ENCODE data around the gene ABCG1. TPM values are rescaled to one million over a fixed set of nuclear protein-coding genes. Genes with fewer than 3 reads are reported as not detected.

ABCG1 gene
- total RNA-seq, 4 donors from 2014 or later: 33.0 to 68.5 (median 40.8) TPM

GRCh38 chr21:42237577-42237976 lies 18.6 kb downstream of the ABCG1 start:
- peak overlapping the region in 1 of 4 donors; percentile 50 for H3K27ac ChIP-seq
- H3K27me3 ChIP-seq: no peaks in the 10 kb centered on the region

DNA sequence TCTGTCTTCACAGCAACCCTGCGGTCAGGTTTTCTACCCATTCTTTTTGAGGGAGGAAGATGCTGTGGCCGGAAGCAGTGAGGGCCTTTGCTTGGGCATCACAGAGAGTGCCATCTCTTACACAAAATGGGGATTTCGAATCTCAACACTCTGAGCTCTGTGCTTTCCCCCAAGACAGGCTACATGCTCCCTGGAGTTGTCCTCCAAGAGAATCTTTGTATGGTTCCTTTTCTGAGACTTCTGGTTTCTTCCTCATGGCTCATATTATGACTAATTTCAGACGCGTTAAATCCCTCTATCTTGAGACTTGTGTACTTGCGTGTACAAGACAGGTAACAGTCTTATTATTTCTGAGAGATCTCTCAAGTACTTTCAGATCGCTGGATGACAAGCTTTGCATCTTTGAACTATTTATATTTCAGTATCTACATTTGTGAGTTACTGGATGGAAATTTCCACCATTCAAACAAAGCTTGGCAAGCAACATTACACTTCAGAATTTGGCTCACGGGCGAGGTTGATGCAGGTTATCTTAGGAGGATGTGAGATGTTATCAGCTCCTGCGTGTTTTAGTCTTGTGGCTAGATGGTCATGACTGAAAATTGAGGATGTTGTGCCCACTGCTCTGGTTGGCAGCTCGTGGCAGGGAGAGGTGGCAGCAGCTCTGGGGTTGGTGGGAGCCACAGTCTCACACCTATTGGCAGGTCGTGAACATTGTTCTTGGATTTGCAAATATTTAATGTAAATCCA lies 19.4 kb downstream of the ABCG1 start:
- H3K27ac ChIP-seq: peak overlapping the region in 1 of 4 donors; percentile 50

More at GRCh38 chr21:42237577-42237976, 18.6 kb downstream of the ABCG1 start:
- Histone ChIP-seq H3K9me3 (no peaks in the 10 kb centered on the region), H3K4me1 (peaks cover 15 to 52% (median 36%) of the 10 kb centered on the region in 4 donors), H3K4me3 (no peak overlapping the region), H3K36me3 (no peaks in the 10 kb centered on the region)
- TF ChIP-seq CTCF (IDR thresholded peaks at IDR 0.05) (no peak), POLR2A (IDR thresholded peaks at IDR 0.05) (no peak)
- DNase-seq: no peak

DNA sequence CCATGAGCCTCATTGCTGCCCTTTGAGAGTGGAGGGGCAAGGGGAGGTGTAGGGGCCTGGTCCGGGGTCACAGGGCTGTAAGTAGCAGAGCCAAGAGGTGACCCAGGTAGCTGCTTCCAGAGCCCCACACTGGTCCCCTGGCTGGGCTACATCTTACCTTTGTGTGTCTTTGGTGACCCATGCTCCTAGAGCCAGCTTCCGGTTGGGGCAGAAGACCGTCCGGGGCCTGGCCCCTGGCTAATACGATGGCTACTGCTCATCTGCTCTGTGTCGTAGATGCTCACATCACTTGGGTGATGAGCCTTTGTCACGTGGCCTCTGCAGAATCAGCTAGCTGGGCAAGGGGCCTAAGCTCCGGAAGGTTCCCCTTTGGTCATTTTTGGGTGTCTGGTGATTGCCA lies 20.6 kb downstream of the ABCG1 start:
- Histone ChIP-seq H3K9me3 (no peaks in the 10 kb centered on the region), H3K27me3 (no peaks in the 10 kb centered on the region), H3K4me3 (no peak overlapping the region), H3K4me1 (peaks cover 0 to 33% (median 20%) of the 10 kb centered on the region in 4 donors), H3K36me3 (no peaks in the 10 kb centered on the region), H3K27ac (no peak overlapping the region)
- no peak for DNase-seq
- no peak for TF ChIP-seq POLR2A (IDR thresholded peaks at IDR 0.05)
- no peak for TF ChIP-seq CTCF (IDR thresholded peaks at IDR 0.05)

More for the DNA sequence above, 19.4 kb downstream of the ABCG1 start:
- no peaks in the 10 kb centered on the region for H3K36me3 ChIP-seq
- H3K4me3 ChIP-seq: no peak overlapping the region
- no peak for TF ChIP-seq POLR2A (IDR thresholded peaks at IDR 0.05)
- TF ChIP-seq CTCF (IDR thresholded peaks at IDR 0.05): no peak
- no peaks in the 10 kb centered on the region for H3K9me3 ChIP-seq
- no peaks in the 10 kb centered on the region for H3K27me3 ChIP-seq
- DNase-seq: peak in 1 of 3 donors; percentile 50
- peaks cover 11 to 44% (median 30%) of the 10 kb centered on the region in 4 donors for H3K4me1 ChIP-seq

GRCh38 chr21:42239973-42240372 lies 21.0 kb downstream of the ABCG1 start:
- Histone ChIP-seq H3K4me3 (no peak overlapping the region), H3K27me3 (no peaks in the 10 kb centered on the region), H3K36me3 (no peaks in the 10 kb centered on the region), H3K9me3 (no peaks in the 10 kb centered on the region), H3K27ac (no peak overlapping the region), H3K4me1 (peaks cover 0 to 31% (median 19%) of the 10 kb centered on the region in 4 donors)
- no peak for DNase-seq
- TF ChIP-seq CTCF (IDR thresholded peaks at IDR 0.05) (no peak), POLR2A (IDR thresholded peaks at IDR 0.05) (no peak)

DNA sequence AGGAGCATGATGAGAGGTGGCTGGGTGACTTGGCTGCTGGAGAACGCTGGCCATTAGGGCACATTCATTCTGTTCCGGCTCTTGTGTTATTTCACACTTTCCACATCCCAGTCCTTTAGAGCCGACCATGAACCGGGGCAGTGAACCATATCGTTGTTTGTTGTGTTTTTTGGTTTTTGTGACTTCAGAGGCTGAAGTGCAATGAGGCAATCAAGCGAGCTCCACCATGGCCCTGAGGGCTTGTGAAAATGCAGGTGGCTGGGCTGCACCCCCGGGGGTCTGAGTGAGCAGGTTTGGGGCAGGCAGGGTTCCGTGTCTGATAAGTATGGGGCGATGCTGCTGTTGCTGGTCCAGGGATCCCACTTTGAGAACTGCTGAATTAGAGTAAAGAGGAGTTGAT lies 23.7 kb downstream of the ABCG1 start:
- no peak overlapping the region for H3K4me3 ChIP-seq
- DNase-seq: peak in 1 of 3 donors; percentile 56
- H3K4me1 ChIP-seq: peaks cover 0 to 5% (median 5%) of the 10 kb centered on the region in 4 donors
- no peaks in the 10 kb centered on the region for H3K9me3 ChIP-seq
- peak overlapping the region in 1 of 4 donors; percentile 48 for H3K27ac ChIP-seq
- H3K36me3 ChIP-seq: no peaks in the 10 kb centered on the region
- no peaks in the 10 kb centered on the region for H3K27me3 ChIP-seq
- TF ChIP-seq CTCF (IDR thresholded peaks at IDR 0.05) (no peak), POLR2A (IDR thresholded peaks at IDR 0.05) (no peak)

Measured in Peyer's patch (tissue), 4 donors.